Erythroblast (primary cell): ENCODE data around the gene BICC1.

Source experiments
- GATA1 ChIP-seq: IDR thresholded peaks from 2 replicates; pipeline ENCODE4 v1.6.1; 2011; ENCODE audit warnings: low read depth, mild to moderate bottlenecking, control low read depth, low read length, moderate library complexity
- POLR2A ChIP-seq: IDR thresholded peaks from 2 replicates; pipeline ENCODE4 v1.6.1; 2011; ENCODE audit warnings: mild to moderate bottlenecking, low read length

- TF ChIP-seq POLR2A (no peak), GATA1 (no peak)
Measured at GRCh38 chr10:58764087-58764747, 251.5 kb downstream of the BICC1 start.
